ENCODE measurements around the gene RHOU.

RHOU gene

GRCh38 chr1:228739826-228740225, 4.5 kb downstream of the RHOU start:
- DNase-seq = no peak

DNA sequence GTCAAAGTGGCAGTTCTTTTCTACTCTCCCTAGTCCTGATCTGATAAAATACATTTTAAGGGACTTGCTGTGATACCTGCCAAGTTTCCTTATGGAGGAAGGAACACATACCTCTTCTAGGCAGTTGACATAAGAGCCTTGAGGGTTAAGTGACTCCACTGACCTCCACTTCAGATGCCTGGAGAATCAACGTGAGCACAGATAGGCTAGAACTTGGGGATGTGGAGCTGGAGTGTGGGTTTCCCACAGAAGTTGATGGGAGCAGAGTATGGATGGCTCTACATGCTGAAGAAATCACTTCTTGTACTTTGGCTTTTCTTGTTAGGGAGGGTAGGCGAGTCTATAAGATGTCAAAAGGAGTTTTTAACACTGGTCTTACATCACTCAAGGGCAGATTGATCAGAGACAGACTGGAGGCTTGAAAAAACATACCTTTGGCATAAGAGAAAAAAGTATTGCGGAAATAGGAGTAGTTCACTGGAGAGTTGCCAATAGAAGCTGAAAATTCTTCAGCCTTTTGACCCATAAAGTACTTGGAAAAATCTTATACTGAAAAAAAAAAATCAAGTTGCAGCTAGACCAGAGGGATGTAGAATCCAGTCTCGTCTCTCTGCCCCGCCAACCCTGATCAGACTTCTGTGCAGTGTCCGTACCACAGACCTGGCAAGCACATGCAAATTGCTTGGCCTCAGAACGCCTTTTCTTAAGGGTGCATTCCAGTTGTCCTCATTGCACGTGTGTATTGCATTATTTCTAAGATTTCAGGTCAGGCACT, 5.5 kb downstream of the RHOU start:
- DNase-seq = no peak

DNA sequence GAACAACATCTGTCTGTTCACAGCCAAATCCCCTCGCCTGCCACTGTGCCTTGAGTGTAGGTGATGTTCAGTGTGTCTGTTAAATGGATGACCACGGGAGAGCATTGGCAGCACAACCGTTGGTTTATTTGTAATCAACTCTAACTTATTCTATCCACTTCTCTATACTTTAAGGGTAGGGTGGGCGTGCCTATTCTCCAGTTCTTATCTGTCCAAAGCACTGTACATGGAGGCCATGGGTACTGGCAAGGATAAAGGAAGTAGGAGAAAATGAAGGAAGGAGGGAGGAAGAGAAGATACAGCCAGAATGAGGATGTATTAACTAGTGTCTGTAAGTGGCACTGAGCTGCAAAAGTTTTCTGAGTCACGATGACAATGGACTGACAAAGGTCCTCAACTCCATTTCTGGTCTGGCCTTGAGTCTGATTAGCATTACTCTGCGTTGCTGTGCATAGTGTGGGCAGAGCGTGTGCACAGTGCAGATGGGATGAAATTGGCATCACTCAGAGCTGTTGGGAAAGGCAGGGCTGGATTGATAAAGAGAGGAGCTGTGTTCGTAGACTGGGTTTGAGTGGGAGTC, 7.1 kb downstream of the RHOU start:
- DNase-seq = no peak

DNA sequence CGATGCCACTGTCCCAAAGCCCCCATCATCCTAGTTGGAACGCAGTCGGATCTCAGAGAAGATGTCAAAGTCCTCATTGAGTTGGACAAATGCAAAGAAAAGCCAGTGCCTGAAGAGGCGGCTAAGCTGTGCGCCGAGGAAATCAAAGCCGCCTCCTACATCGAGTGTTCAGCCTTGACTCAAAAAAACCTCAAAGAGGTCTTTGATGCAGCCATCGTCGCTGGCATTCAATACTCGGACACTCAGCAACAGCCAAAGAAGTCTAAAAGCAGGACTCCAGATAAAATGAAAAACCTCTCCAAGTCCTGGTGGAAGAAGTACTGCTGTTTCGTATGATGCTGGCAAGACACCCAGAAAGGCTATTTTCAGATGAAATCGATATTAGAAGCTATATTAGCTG, 8.1 kb downstream of the RHOU start:
- no peak for DNase-seq

- no peak for DNase-seq
Observed at GRCh38 chr1:228744356-228744755, 9.1 kb downstream of the RHOU start.

DNA sequence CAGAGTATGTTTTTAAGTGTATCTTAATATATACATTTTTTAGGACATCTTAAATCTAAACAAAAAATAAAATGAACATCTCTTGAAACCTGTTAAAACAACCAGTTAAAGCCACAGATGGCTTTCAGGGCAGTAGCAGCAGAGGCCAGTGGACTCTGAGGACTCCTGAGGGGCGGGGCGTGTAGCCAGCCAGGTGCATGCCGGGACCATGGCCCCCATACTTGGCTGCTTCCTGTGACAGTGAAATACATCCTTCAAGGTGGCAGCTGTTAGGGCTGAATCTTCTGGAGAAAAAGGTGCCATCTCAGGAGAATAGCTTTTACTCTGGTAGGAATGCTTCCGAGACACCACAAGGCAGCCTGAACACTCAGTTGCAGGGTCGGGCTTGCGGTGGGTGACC, 9.6 kb downstream of the RHOU start:
- no peak for DNase-seq

GRCh38 chr1:228745497-228745896, 10.2 kb downstream of the RHOU start:
- DNase-seq = no peak

GRCh38 chr1:228747301-228747935, 12.1 kb downstream of the RHOU start:
- DNase-seq = no peak

- DNase-seq = no peak
Observed at GRCh38 chr1:228748029-228748428, 12.8 kb downstream of the RHOU start.

- no peak for DNase-seq
Observed at GRCh38 chr1:228748431-228748830, 13.2 kb downstream of the RHOU start.

GRCh38 chr1:228749765-228750164, 14.5 kb downstream of the RHOU start:
- no peak for DNase-seq

- no peak for DNase-seq
Observed at GRCh38 chr1:228750915-228751314, 15.6 kb downstream of the RHOU start.

- DNase-seq = no peak
Observed at GRCh38 chr1:228751360-228752098, 16.2 kb downstream of the RHOU start.

DNA sequence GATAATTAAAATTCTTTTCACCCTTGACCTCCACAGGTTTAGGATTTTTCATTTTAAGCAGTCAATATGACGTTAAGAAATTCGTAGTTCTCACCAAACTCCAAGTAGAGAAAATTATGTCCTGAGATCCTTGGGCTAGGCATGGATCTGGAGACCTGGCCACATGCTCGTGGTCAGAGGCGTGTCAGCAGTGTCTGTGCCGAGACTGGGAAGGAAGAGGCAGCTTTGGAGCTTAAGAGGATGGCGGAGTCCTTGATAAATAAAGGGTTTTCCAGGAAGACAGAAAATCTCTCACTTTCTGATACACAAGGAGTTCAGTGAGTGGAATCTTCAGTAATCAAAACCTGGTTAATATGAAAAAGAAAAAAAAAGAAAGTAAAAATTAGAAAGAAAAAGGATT, 17.0 kb downstream of the RHOU start:
- DNase-seq = no peak

- no peak for DNase-seq
Observed at GRCh38 chr1:228752675-228753265, 17.5 kb downstream of the RHOU start.

DNA sequence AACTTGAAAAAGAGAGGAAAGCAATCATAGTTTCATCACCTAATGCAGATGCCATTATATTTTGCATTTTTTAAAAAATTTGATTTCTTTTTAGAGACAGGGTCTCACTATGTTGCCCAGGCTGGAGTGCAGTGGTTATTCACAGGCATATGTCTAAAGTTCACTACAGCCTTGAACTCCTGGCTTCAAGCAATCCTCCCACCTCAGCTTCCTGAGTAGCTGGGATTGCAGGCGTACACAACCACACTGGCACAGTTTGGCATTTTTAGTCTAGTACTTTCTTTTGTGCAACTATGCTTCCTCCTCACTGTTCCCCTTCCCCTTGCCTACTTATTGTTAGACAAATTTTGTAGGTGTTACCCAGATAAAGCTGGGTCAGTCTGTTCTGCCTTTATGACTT, 18.0 kb downstream of the RHOU start:
- no peak for DNase-seq

- DNase-seq = no peak
Observed at GRCh38 chr1:228753786-228754360, 18.6 kb downstream of the RHOU start.

DNA sequence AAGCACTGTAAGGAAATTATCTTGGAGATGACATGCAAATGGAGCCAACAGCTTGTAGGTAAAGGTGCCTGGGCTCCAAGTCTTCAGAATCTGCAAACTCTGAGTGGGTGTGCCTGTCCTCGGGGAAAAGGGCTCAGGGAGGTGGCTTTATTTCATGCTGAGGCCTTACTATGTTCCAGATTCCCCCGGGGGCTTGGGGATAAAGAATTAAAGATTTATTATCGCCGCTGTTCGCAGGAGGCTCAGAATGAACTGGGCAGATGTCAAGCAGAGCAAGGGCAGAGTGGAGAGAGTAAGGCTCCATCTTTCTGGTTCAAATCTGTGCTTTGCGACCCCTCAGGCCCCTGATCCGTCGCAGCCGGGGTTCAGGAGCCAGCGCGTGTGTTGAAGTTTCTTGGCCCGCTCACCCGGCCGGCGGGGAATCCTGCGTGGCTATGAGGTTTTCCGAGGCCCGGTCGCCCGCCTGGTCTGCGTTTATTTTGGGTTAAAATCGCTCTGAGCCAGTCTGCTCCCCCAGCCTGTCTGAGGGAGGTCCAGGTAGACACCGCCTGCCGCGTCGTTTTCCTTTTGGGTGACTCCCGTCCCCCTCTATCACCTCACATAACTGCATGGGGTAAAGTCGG, 19.5 kb downstream of the RHOU start:
- DNase-seq = no peak

- DNase-seq = no peak
Observed at GRCh38 chr1:228755800-228756199, 20.5 kb downstream of the RHOU start.

- no peak for DNase-seq
Observed at GRCh38 chr1:228756457-228756856, 21.2 kb downstream of the RHOU start.

GRCh38 chr1:228758447-228758846, 23.2 kb downstream of the RHOU start:
- no peak for DNase-seq

- no peak for DNase-seq
Observed at GRCh38 chr1:228760979-228761378, 25.7 kb downstream of the RHOU start.

Data from stimulated activated CD4-positive, alpha-beta T cell treated with anti-CD3 and anti-CD28 coated beads, Interleukin-2, amount 100 ng/mL, for 48 hours (primary cell).